Stimulated activated CD4-positive, alpha-beta T cell treated with anti-CD3 and anti-CD28 coated beads, Interleukin-15, amount 100 ng/mL, for 48 hours (primary cell): ENCODE results near the gene KCTD17.
A peak's percentile ranks its signal among the peaks of the same experiment; 100 is the strongest.

Experiments used
- DNase-seq, 2 donors: peaks; one replicate each; pipeline ENCODE4 v3.0.0-alpha.2; 2020; ENCODE audit warnings: low read depth in 2 of 2

The KCTD17 gene

GRCh38 chr22:37021041-37021440 is 30.5 kb upstream of the KCTD17 start:
- no peak for DNase-seq

GRCh38 chr22:37021710-37022482 is 29.6 kb upstream of the KCTD17 start:
- peak; percentile 30 to 42 for DNase-seq

DNA sequence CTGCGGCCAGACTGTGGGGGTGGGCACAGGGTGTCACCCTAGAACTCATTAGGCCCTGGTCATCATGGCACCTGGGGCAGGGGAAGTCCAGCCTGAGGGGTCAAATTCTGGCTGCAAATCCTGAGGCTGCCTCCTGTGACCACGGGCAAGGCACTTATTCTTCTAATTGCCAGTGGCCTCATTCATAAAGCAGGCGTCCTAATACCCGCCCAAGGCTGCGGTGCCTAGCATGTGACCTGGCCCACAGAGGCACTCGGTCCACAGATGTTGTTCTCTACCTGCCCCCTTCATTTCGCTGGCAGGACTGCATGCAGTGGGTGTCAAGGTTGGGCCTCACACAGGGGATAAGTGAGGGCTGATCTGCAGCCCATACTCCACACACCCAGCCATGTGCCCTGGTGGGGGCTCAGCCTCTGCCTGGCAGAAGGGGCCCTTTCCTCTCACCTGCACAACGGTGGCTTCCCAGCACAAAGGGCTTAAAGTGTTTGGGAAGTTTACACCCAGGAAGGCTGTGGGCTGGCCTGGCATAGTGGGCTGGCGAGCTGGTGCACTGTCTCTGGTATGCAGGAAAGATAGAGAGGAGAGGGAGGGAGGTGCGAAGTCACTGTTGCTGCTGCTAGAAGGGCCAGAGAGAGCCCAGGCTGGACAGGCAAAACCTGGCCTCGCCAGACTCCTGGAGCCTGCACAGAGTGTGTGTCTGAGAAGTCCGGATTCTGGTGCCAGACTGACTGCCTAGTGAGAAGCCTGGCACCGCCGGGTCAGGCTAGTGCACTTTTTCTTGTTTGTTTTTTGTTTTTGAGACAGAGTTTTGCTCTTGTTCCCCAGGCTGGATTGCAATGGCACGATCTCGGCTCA is 28.8 kb upstream of the KCTD17 start:
- DNase-seq = no peak

DNA sequence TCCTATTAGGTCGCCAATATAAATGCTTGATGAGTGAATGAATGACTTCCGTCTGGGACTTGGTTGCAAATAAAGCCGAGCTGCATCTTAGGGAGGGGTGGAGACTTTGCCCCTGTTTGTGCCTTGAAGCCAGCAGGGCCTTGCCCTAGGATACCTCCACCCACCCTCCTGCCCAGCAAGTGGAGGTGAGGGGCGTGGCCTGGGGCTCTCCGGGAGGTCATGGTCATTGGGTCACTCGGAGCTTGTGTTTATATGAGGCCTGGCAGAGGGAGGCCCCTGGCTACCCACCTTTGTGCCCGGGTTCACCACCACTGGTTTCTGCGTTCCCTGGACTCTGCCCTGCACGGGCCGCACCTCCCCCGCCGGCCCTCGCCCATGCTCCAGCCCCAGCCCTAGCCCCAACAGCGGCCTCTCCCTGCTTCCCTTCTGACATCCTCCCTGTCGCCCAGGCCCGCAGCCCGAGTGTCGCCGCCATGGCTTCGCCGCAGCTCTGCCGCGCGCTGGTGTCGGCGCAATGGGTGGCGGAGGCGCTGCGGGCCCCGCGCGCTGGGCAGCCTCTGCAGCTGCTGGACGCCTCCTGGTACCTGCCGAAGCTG is 27.7 kb upstream of the KCTD17 start:
- no peak for DNase-seq

DNA sequence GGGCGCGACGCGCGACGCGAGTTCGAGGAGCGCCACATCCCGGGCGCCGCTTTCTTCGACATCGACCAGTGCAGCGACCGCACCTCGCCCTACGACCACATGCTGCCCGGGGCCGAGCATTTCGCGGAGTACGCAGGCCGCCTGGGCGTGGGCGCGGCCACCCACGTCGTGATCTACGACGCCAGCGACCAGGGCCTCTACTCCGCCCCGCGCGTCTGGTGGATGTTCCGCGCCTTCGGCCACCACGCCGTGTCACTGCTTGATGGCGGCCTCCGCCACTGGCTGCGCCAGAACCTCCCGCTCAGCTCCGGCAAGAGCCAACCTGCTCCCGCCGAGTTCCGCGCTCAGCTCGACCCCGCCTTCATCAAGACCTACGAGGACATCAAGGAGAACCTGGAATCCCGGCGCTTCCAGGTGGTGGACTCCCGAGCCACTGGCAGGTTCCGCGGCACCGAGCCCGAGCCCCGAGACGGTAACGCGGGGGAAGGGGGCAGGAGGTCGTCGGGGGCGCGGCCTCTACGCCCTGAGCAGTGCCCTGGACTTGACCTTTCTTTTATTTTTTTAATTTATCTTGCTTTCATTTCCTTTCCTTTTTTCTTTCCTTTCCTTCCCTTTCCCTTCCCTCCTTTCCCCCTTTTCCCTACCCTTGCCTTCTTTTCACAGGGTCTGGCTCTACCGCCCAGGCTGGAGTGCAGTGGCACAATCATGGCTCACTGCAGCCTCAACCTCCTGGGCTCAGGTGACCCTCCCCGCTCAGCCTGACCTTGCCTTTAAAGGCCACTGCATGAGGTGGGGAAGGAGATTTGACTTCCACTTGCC is 27.0 kb upstream of the KCTD17 start:
- DNase-seq = no peak

- no peak for DNase-seq
Measured at GRCh38 chr22:37025500-37026070, 26.0 kb upstream of the KCTD17 start.

DNA sequence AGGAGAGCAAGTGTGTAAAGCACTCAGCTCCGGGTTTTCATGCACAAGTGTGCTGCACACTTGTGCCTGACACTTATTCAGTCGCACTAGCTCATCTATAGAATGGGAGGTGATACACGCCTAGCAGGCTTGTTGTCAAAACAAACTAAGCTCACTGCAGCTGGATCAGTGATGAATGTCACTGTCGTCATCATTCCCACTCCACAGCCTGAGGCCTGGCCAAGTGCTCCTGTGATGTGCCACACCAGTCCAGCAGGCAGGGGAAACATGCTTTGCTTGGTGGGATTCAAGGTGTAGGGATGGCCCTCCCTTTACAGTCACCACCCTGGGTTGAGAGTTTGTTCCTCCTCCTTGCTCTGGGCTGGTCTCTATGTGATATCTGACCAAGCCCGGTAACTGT is 25.2 kb upstream of the KCTD17 start:
- no peak for DNase-seq

DNA sequence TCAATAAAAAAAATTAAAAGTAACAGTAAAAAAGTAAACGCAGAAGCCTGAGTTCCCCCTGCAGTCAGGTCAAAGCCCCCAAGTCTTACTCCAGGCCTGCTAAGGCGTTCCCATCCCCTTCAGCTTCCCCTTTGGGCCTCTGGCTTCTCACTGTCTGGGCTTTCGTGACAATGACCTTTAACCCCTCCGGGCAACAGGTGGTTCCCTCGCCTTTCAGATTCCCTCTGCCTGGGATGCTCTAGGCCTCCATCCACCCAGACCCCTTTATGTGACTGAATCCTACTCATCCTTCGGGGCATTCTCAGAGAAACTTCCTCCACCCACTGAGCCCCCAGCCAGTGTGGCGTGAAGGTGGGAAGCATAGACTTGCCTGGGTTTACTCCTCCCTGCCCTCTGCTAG is 24.0 kb upstream of the KCTD17 start:
- no peak for DNase-seq

- no peak for DNase-seq
Measured at GRCh38 chr22:37028692-37029674, 22.6 kb upstream of the KCTD17 start.

DNA sequence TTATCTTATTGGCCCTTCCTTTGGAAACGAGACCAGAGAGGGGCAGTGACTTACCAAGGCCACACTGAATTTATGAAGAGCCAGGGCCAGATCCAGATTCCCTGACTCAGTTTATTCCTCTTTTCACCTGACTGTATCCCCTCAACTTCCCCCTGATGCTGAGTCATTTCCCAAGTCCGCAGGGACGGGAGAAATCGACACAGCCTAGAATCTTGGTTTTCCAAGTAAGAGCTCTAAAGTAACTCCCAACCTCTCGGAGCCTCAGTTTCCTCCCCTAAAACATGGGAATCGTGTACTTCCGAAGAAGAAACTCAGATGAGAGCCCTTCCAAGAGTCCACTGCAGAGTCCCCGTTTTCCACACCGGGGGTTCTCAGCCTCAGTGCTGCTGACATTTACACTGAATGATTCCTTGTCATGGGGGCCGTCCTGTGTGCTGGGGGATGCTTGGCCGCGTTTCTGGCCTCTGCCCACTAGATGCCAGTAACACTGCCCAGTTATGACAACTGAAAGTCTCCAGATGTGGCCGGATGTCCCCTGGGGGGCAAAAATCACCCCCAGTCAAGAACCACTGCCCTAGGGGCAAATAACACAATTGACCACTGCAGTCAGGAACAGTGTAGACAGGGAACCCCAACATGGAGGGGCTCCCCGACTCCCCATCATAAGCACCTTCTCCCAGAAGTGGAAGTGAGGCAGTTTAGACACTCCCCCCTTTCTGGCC is 20.8 kb upstream of the KCTD17 start:
- no peak for DNase-seq

GRCh38 chr22:37032134-37032534 is 19.4 kb upstream of the KCTD17 start:
- DNase-seq = no peak

DNA sequence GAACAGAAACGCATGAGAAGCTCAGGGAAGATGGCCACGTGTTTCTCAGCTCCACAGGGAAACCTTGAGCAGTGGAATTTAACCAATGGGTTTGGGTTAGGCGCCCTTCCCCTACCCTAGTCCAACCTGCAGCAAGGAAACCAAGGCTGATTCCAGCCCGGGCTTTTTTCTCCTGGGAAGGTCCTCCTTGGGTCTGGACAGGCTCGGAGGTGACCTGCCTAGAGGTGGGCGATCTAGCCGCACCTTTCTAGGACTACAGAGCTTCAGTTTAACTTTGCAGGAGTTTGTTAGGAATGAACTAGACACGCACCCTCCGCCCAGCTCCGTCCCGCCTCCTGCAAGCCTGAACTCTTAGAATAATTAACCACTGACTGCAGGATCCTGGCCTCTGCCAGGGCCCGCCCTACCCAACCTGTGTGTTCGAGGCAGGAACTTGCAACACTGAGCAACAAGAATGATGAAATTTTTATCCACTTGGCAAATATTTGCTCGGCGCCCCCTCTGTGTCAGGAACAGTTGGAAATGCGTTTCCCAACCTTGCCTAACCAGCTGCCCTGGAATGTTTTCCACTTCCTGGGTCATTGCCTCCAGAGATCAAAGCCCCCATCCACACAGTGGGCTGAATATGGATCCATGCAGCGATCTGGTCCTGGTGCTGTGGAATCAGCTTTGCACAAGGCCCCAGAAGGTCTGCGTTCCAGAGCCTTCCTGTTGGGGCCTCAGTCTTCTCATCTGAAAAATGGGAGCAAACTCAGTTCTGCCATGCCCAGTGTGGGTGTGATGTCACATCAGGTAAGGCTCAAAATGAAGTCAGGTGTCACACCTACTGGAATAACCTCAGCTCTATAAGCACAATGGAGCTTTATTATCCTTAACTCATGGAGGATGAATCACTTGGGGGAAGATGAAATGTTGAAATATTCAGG is 18.7 kb upstream of the KCTD17 start:
- no peak for DNase-seq

GRCh38 chr22:37033605-37034430 is 17.7 kb upstream of the KCTD17 start:
- no peak for DNase-seq

DNA sequence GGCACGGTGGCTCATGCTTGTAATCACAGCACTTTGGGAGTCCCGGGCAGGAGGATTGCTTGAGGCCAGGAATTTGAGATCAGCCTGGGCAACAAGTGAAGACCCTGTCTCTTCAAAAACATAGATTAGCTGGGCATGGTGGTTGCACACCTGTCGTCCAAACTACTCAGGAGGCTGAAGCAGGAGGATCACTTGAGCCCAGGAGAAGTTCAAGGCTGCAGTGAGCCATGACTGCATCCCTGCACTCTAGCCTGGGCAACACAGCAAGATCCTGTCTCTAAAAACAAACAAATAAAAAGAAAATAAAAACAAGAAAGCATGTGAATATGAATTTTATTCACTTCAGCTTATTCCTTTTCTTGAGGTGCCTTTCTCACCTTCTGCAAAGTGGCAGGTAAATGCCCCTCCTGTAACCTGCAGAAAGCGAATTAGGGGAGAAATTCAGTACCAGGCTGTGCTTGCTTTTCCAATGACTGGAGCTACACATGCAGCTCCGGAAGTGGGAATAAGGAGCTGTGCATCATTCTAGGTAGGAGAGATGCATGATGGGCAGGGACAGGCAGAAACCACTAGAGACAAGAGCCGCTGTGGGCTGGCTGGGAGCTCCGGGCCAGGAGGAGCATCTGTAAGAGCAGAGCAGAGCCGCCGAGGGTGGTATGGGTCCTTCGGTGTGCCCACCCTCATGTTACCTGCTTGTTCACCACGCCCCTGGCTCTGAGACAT is 14.7 kb upstream of the KCTD17 start:
- DNase-seq = no peak

GRCh38 chr22:37037669-37038068 is 13.9 kb upstream of the KCTD17 start:
- DNase-seq = no peak

GRCh38 chr22:37039466-37039865 is 12.1 kb upstream of the KCTD17 start:
- no peak for DNase-seq
